GM19452 (cell line): ENCODE results near the gene CPT1A.

Experiments
- ATAC-seq: cut with Tn5 transposase; IDR thresholded peaks from one replicate; pipeline ENCODE4 v1.9.1; 2021; ENCODE audit not compliant: unreplicated experiment

The CPT1A gene

DNA sequence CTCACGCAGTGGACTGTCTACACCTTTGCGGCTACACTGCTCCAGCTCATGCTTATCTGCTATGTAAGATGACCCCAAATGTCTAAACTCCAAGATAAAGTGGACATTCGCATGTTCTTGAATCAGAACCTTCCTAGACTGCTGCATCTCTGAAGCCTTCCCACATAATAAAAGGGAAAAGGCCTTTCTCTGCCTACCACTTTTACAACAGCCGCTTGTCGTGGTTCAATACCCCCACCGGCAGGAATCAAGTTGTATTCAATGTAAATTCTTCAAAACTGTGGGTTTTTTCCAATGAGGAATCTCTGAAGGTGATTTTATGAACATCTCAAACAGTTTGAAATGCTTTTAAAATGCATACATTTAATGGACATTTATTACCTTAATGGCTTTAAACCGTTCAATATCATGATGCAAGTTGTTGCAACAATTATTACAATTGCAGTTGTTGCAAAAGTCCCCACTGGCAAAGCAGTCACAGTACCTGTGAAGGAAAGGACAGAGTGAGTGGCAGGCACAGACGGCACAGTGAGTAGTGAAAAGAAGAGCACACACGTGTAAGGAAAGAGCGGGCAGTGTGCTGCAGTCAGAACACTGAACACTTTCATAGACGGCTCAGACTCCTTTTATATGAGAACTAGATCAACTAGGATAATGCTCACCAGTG lies 126.1 kb downstream of the CPT1A start:
- no peak for ATAC-seq

DNA sequence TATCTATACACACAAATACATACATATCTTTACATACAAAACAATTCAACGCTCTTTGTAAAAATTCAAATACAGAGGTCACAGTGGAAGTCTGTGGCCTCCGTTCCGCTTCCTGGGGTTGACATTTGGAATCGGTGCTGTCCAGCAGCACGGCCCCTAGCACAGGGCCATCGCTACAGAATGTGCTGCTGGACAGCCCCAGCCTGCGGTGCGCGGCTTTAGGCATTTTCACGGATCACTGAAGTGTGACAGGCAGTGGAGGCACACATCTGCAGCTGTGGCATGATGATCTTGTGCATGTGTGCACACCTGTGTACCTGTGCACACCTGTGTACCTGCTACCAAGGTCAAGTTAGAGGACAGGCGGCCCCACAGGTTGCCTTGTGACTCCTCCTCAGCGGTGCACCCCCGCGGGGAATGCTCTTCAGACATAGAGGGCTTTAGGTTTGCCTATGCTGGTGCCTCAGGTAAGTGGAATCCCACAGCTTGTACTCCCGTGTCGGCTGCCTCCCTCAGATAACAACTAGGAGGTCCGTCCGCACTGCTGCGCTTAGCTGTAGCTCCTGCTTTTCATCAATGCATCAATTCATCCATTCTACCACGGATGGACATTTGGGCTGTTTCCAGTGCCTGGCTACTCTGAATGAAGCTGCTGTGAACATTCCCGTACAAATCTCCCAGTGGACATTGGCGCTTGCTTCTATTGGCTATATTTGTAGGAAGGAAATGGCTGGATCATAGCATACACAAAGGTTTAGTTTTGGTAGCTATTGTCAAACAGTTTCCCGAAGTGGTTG lies 127.5 kb downstream of the CPT1A start:
- ATAC-seq = no peak

GRCh38 chr11:68711114-68711513 lies 130.6 kb downstream of the CPT1A start:
- ATAC-seq = no peak

DNA sequence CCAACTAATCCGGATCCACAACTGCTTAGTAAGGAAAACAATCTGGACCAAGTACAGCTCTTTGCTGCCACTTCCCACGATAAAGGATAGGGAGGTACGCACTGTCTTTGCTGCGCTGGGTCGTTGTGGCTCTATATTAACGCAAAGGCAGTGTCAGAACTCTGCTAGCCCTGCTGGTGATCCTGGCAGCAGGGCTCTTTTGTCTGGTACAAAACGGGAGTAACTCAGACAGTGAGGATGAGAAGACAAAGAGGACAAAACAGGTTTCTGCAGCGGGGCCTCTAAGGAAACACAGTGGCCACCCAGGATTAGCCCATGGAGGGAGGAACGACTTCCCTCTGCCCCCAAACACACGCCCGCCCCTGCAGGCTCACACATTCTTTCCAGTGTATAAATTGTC lies 131.3 kb downstream of the CPT1A start:
- no peak for ATAC-seq

DNA sequence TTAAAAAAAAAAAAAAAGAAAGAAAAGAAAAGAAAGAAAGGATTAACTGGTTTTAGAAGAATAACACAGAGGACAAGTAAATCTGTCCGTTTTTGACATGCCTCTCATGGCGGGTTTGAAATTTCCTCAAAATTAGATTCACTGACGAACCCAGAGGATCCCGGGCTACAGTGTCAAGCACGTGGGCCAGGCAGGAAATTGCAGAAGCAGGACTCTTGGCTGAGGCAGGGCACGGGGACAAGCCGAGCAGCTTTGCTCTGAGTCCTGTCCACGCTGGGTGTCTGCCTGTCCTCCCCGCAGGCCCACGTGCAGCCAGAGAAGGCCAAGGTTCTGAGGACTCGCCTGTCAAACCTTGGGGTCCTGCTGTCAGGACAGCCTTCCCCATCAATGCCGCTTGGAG lies 132.7 kb downstream of the CPT1A start:
- no peak for ATAC-seq

DNA sequence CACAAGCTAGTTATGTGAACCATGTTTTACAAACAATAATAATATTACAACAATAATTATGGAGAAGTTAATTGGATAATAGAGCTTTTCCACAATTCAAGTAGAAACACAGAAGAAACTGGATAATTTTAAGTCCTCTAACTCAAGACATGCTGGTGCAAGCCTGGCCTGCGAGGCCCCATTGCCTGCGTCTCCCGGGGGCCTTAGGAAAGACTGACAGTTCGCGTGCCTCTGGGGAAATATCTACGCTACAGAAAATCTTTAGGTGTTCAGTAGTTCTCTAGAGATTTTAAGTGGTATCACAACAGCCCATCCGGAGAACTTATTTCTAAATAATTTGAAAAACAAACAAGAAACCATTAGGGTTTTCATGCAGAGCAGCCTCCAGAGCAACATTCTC lies 134.2 kb downstream of the CPT1A start:
- no peak for ATAC-seq

DNA sequence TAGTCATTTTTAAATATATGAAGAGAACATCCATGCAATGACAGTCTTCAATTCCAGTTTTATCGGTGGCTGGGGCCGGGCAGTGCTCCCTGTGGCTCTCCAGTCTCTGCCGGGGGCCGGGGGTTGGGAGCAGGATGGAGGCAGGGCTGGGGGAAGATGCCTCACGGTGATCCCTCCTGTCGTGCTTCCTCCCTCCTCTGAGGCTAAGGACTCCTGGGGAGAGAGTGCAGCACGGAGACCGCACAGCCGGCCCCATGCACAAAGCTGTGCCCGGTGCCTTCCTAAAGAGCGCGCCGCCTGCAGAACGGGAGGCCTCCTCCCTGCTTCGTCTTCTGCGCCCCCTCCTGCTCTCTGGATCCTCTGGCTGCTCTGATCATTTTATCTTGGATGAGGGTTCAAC lies 136.8 kb downstream of the CPT1A start:
- no peak for ATAC-seq
